ENCODE data around the gene RBFOX2.

Gene RBFOX2

GRCh38 chr22:35928285-35928798 lies 100.3 kb downstream of the RBFOX2 start:
- DNase-seq (ENCODE audit: low read depth): no peak

- no peak for DNase-seq (ENCODE audit: low read depth)
Observed at GRCh38 chr22:35923026-35923425, 105.6 kb downstream of the RBFOX2 start.

- peak; percentile 1 for DNase-seq (ENCODE audit: low read depth)
Observed at GRCh38 chr22:35921777-35922176, 106.8 kb downstream of the RBFOX2 start.

GRCh38 chr22:35921044-35921443 lies 107.6 kb downstream of the RBFOX2 start:
- DNase-seq (ENCODE audit: low read depth): no peak

GRCh38 chr22:35919002-35919542 lies 109.6 kb downstream of the RBFOX2 start:
- no peak for DNase-seq (ENCODE audit: low read depth)

- DNase-seq (ENCODE audit: low read depth): no peak
Observed at GRCh38 chr22:35918456-35918855, 110.2 kb downstream of the RBFOX2 start.

GRCh38 chr22:35917651-35918050 lies 111.0 kb downstream of the RBFOX2 start:
- DNase-seq (ENCODE audit: low read depth): no peak

GRCh38 chr22:35915477-35916013 lies 113.1 kb downstream of the RBFOX2 start:
- DNase-seq (ENCODE audit: low read depth): no peak

- no peak for DNase-seq (ENCODE audit: low read depth)
Observed at GRCh38 chr22:35914665-35915476, 113.8 kb downstream of the RBFOX2 start.

GRCh38 chr22:35914357-35914664 lies 114.3 kb downstream of the RBFOX2 start:
- no peak for DNase-seq (ENCODE audit: low read depth)

- DNase-seq (ENCODE audit: low read depth): no peak
Observed at GRCh38 chr22:35913925-35914324, 114.7 kb downstream of the RBFOX2 start.

GRCh38 chr22:35912658-35913057 lies 116.0 kb downstream of the RBFOX2 start:
- DNase-seq (ENCODE audit: low read depth): no peak

GRCh38 chr22:35911877-35912276 lies 116.7 kb downstream of the RBFOX2 start:
- no peak for DNase-seq (ENCODE audit: low read depth)

- no peak for DNase-seq (ENCODE audit: low read depth)
Observed at GRCh38 chr22:35910926-35911325, 117.7 kb downstream of the RBFOX2 start.

- no peak for DNase-seq (ENCODE audit: low read depth)
Observed at GRCh38 chr22:35910003-35910769, 118.4 kb downstream of the RBFOX2 start.

GRCh38 chr22:35905894-35906293 lies 122.7 kb downstream of the RBFOX2 start:
- no peak for DNase-seq (ENCODE audit: low read depth)

- DNase-seq (ENCODE audit: low read depth): no peak
Observed at GRCh38 chr22:35904752-35905151, 123.9 kb downstream of the RBFOX2 start.

GRCh38 chr22:35904336-35904692 lies 124.3 kb downstream of the RBFOX2 start:
- no peak for DNase-seq (ENCODE audit: low read depth)

GRCh38 chr22:35903571-35904335 lies 124.9 kb downstream of the RBFOX2 start:
- no peak for DNase-seq (ENCODE audit: low read depth)

GRCh38 chr22:35900483-35901168 lies 128.0 kb downstream of the RBFOX2 start:
- DNase-seq (ENCODE audit: low read depth): no peak

GRCh38 chr22:35899736-35900135 lies 128.9 kb downstream of the RBFOX2 start:
- DNase-seq (ENCODE audit: low read depth): no peak
